PC-3 (cell line): ENCODE measurements around the gene TRPM2. TPM values are rescaled to one million over a fixed set of nuclear protein-coding genes. Genes with fewer than 3 reads are reported as not detected.

ENCODE experiments used
- ATAC-seq: fragments of 200-7000 bp; cut with Tn5 transposase; 2 replicates; pipeline ENCODE4 v1.9.1; 2020; ENCODE audit warnings: mild to moderate bottlenecking, moderate library complexity
- BruUV-seq: library from RNA; stranded (reverse); fragments of 400-500 nt; replicated peaks from 2 replicates; lab custom pipeline; 2021; lab: Mats Ljungman, UMichigan
- CTCF ChIA-PET: fragments of 300-600 bp; sonication (Branson Sonifier 250); formaldehyde crosslinking; loops from one replicate; lab custom pipeline; 2022; ENCODE audit warnings: antibody characterized with exemption; lab: Charles Lee
- POLR2A ChIA-PET: fragments of 300-600 bp; sonication (Branson Sonifier 250); formaldehyde crosslinking; loops from one replicate; lab custom pipeline; 2022; ENCODE audit warnings: antibody characterized with exemption; ENCODE audit not compliant: unreplicated experiment; lab: Charles Lee
- DNase-seq: peaks from one replicate; pipeline ENCODE4 v3.0.0-alpha.2; 2015
- H2AFZ ChIP-seq: fragments of 300-600 bp; sonication (generic); 2 replicates; pipeline ENCODE4 v1.6.0; 2016; ENCODE audit warnings: antibody characterized with exemption, low read length
- H3F3A ChIP-seq: fragments of 300-600 bp; sonication (generic); one replicate; pipeline ENCODE4 v1.6.0; 2017; ENCODE audit warnings: antibody characterized with exemption, low read length, control low read depth, mild to moderate bottlenecking; ENCODE audit not compliant: unreplicated experiment
- H3K27ac ChIP-seq: fragments of 300-600 bp; sonication (generic); 2 replicates; pipeline ENCODE4 v1.5.1; 2016; ENCODE audit warnings: mild to moderate bottlenecking, low read length
- H3K27me3 ChIP-seq: fragments of 300-600 bp; sonication (generic); 2 replicates; pipeline ENCODE4 v1.6.1; 2016; ENCODE audit warnings: low read length, mixed read lengths
- H3K36me3 ChIP-seq: fragments of 300-600 bp; sonication (generic); 2 replicates; pipeline ENCODE4 v1.6.1; 2016; ENCODE audit warnings: low read depth, mixed run types, low read length, mixed read lengths
- H3K4me1 ChIP-seq: fragments of 300-600 bp; sonication (generic); 2 replicates; pipeline ENCODE4 v1.5.1; 2016; ENCODE audit warnings: low read length; ENCODE audit not compliant: insufficient read depth
- H3K4me2 ChIP-seq: fragments of 300-600 bp; sonication (generic); 2 replicates; pipeline ENCODE4 v1.6.0; 2016; ENCODE audit warnings: low read length
- H3K4me3 ChIP-seq: fragments of 300-600 bp; sonication (generic); 2 replicates; pipeline ENCODE4 v1.5.1; 2016; ENCODE audit warnings: mild to moderate bottlenecking, low read length, mixed read lengths
- H3K79me2 ChIP-seq: fragments of 300-600 bp; sonication (generic); 2 replicates; pipeline ENCODE4 v1.6.1; 2017; ENCODE audit warnings: low read length, mixed read lengths
- H3K9ac ChIP-seq: fragments of 300-600 bp; sonication (generic); 2 replicates; pipeline ENCODE4 v1.6.0; 2016; ENCODE audit warnings: mild to moderate bottlenecking, low read length
- H3K9me2 ChIP-seq: fragments of 300-600 bp; sonication (generic); replicated peaks from 2 replicates; pipeline ENCODE4 v1.6.1; 2016; ENCODE audit warnings: mixed run types, low read length, mixed read lengths
- H3K9me3 ChIP-seq: fragments of 300-600 bp; sonication (generic); 2 replicates; pipeline ENCODE4 v1.6.1; 2016; ENCODE audit warnings: low read length, mixed read lengths
- H4K20me1 ChIP-seq: fragments of 300-600 bp; sonication (generic); 2 replicates; pipeline ENCODE4 v1.6.1; 2016; ENCODE audit warnings: low read length, mixed read lengths
- CTCF ChIP-seq: fragments of 300-600 bp; sonication (generic); conservative IDR thresholded peaks from 2 replicates; pipeline ENCODE4 v1.5.1; 2017; ENCODE audit warnings: antibody characterized with exemption, low read depth, mild to moderate bottlenecking, low read length
- EZH2 ChIP-seq: fragments of 300-600 bp; sonication (generic); IDR thresholded peaks from one replicate; pipeline ENCODE4 v1.6.1; 2017; ENCODE audit warnings: antibody characterized with exemption, mild to moderate bottlenecking, low read length; ENCODE audit not compliant: unreplicated experiment
- EZH2phosphoT487 ChIP-seq: fragments of 300-600 bp; sonication (generic); IDR thresholded peaks from 2 replicates; pipeline ENCODE4 v1.6.1; 2018; ENCODE audit warnings: mild to moderate bottlenecking, antibody characterized with exemption, low read length, borderline replicate concordance
- intact Hi-C: fragments of 100-400 bp; cut with micrococcal nuclease; formaldehyde crosslinking; loops from 2 replicates; pipeline ENCODE4 v1.9.0; 2023
- total RNA-seq: library from RNA; depleted of rRNA; stranded (reverse); fragments of >200 nt; gene quantifications from 2 replicates; pipeline ENCODE4 v1.2.3, GENCODE V29; 2014

The TRPM2 gene
- total RNA-seq, 1 experiment from 2014 or later, result 50.0 TPM

DNA sequence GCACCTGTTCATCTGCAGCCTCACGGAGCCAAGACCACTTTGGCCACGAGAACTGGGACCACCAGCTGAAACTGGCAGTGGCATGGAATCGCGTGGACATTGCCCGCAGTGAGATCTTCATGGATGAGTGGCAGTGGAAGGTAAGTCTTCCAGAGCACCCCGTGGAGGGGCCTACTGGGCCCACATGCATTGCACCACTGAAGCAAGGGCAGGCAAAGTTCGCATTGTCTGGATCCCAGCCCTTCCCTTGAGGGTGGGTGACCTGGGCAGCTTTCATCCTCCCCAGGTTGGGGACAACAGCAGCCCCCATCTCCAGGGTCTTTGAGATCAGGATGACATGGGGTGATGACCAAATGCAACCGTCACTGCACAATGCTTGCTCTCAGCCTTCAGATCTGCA is 37.5 kb downstream of the TRPM2 start:
- no peak for DNase-seq
- TF ChIP-seq CTCF (no peak), EZH2phosphoT487 (no peak), EZH2 (no peak)
- H3K4me1 ChIP-seq, result peaks cover 3% of the 10 kb centered on the region; the same call in 1 of the 2 replicates
- no peaks in the 10 kb centered on the region for H3K79me2 ChIP-seq
- ChIA-PET CTCF (no interaction called here), POLR2A (no interaction called here)
- H2AFZ ChIP-seq, result no peak overlapping the region
- BruUV-seq, result no TSS peak
- intact Hi-C loops, result no loop called here
- H3K36me3 ChIP-seq, result no peaks in the 10 kb centered on the region
- H3F3A ChIP-seq, result no peaks in the 10 kb centered on the region
- no peaks in the 10 kb centered on the region for H4K20me1 ChIP-seq
- no peak overlapping the region for H3K4me3 ChIP-seq
- H3K27ac ChIP-seq, result no peak overlapping the region
- no peak overlapping the region for H3K4me2 ChIP-seq
- no peaks in the 10 kb centered on the region for H3K27me3 ChIP-seq
- no peak for ATAC-seq
- H3K9ac ChIP-seq, result no peak overlapping the region
- H3K9me2 ChIP-seq, result no peaks in the 10 kb centered on the region
- peaks cover 5% of the 10 kb centered on the region; the same call in 1 of the 2 replicates for H3K9me3 ChIP-seq

GRCh38 chr21:44391345-44392091 is 38.1 kb downstream of the TRPM2 start:
- Histone ChIP-seq H3K4me1 (peaks cover 3% of the 10 kb centered on the region; the same call in 1 of the 2 replicates), H3K27me3 (no peaks in the 10 kb centered on the region), H3K79me2 (no peaks in the 10 kb centered on the region), H3K27ac (no peak overlapping the region), H3K9me2 (no peaks in the 10 kb centered on the region), H3K4me3 (no peak overlapping the region), H3F3A (no peaks in the 10 kb centered on the region), H3K9ac (no peak overlapping the region), H2AFZ (no peak overlapping the region), H3K4me2 (no peak overlapping the region), H3K36me3 (no peaks in the 10 kb centered on the region), H3K9me3 (peaks cover 3% of the 10 kb centered on the region; the same call in 1 of the 2 replicates), H4K20me1 (no peaks in the 10 kb centered on the region)
- ChIA-PET CTCF (no interaction called here), POLR2A (no interaction called here)
- DNase-seq (no peak), ATAC-seq (no peak)
- BruUV-seq, result no TSS peak
- intact Hi-C loops, result no loop called here
- TF ChIP-seq EZH2 (no peak), EZH2phosphoT487 (no peak), CTCF (no peak)

DNA sequence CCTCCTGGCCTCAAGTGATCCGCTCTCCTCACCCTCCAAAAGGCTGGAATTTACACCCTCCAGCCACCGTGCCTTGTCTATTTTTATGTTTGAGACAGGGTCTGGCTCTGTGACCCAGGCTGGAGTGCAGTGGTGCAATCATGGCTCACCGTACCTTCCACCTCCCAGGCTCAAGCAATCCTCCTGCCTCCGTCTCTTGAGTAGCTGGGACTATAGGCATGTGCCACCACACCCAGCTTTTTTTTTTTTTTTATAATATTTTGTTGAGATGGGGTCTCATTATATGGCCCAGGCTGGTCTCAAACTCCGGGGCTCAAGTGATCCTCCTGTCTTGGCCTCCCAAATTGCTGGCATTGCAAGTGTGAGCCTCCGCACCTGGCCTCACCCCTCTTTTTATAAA is 38.8 kb downstream of the TRPM2 start:
- no peak overlapping the region for H3K9ac ChIP-seq
- H3K9me3 ChIP-seq, result no peaks in the 10 kb centered on the region
- H3K36me3 ChIP-seq, result no peaks in the 10 kb centered on the region
- no peak overlapping the region for H3K4me2 ChIP-seq
- no peaks in the 10 kb centered on the region for H3K27me3 ChIP-seq
- no peak overlapping the region for H3K27ac ChIP-seq
- no peak overlapping the region for H3K4me3 ChIP-seq
- ChIA-PET CTCF (no interaction called here), POLR2A (no interaction called here)
- no peak for ATAC-seq
- TF ChIP-seq EZH2phosphoT487 (no peak), CTCF (no peak), EZH2 (no peak)
- BruUV-seq, result no TSS peak
- H3F3A ChIP-seq, result no peaks in the 10 kb centered on the region
- intact Hi-C loops, result no loop called here
- H3K79me2 ChIP-seq, result no peaks in the 10 kb centered on the region
- no peaks in the 10 kb centered on the region for H3K9me2 ChIP-seq
- no peak overlapping the region for H2AFZ ChIP-seq
- H4K20me1 ChIP-seq, result no peaks in the 10 kb centered on the region
- no peak for DNase-seq
- H3K4me1 ChIP-seq, result peaks cover 3% of the 10 kb centered on the region; the same call in 1 of the 2 replicates
